Erythroblast (primary cell): ENCODE results near the gene PDGFC.

Experiments used
- DNase-seq, 2 experiments: peaks; one replicate each; lab custom pipeline; 2025; lab: John Stamatoyannopoulos, UW
- GATA1 ChIP-seq: IDR thresholded peaks from 2 replicates; pipeline ENCODE4 v1.6.1; 2011; ENCODE audit warnings: low read depth, mild to moderate bottlenecking, control low read depth, low read length, moderate library complexity
- POLR2A ChIP-seq: IDR thresholded peaks from 2 replicates; pipeline ENCODE4 v1.6.1; 2011; ENCODE audit warnings: mild to moderate bottlenecking, low read length

Gene PDGFC

GRCh38 chr4:156971676-156972378 is at the start of gene PDGFC:
PDGFC (minus strand) TSS chr4:156971799; CDS start chr4:156970903, 896 bp downstream.
- DNase-seq: peak; percentile 83 to 87

GRCh38 chr4:157020882-157021281 is 49.3 kb upstream of the PDGFC start:
- DNase-seq: no peak
- no peak for TF ChIP-seq GATA1
- TF ChIP-seq POLR2A: no peak

More at GRCh38 chr4:156971676-156972378, at the start of gene PDGFC:
- peak; percentile 44 for TF ChIP-seq POLR2A
- TF ChIP-seq GATA1: no peak

GRCh38 chr4:157018920-157019490 is 47.4 kb upstream of the PDGFC start:
- DNase-seq: no peak
- TF ChIP-seq POLR2A (no peak), GATA1 (no peak)

GRCh38 chr4:157014621-157015591 is 43.3 kb upstream of the PDGFC start:
- no peak for TF ChIP-seq POLR2A
- no peak for TF ChIP-seq GATA1
- no peak for DNase-seq

GRCh38 chr4:157013656-157014055 is 42.1 kb upstream of the PDGFC start:
- TF ChIP-seq POLR2A (no peak), GATA1 (no peak)
- no peak for DNase-seq

- TF ChIP-seq GATA1 (no peak), POLR2A (no peak)
- DNase-seq: no peak
Observed at GRCh38 chr4:157012781-157013180, 41.2 kb upstream of the PDGFC start.

GRCh38 chr4:157012296-157012695 is 40.7 kb upstream of the PDGFC start:
- TF ChIP-seq GATA1 (no peak), POLR2A (no peak)
- DNase-seq: no peak

GRCh38 chr4:157010630-157011029 is 39.0 kb upstream of the PDGFC start:
- TF ChIP-seq GATA1 (no peak), POLR2A (no peak)
- no peak for DNase-seq

GRCh38 chr4:157005831-157006230 is 34.2 kb upstream of the PDGFC start:
- no peak for DNase-seq
- no peak for TF ChIP-seq POLR2A
- TF ChIP-seq GATA1: no peak

- TF ChIP-seq GATA1 (no peak), POLR2A (no peak)
Observed at GRCh38 chr4:157005193-157005592, 33.6 kb upstream of the PDGFC start.

GRCh38 chr4:157004279-157005161 is 32.9 kb upstream of the PDGFC start:
- no peak for DNase-seq
- no peak for TF ChIP-seq POLR2A
- no peak for TF ChIP-seq GATA1

More at GRCh38 chr4:157005193-157005592, 33.6 kb upstream of the PDGFC start:
- DNase-seq: no peak

- no peak for TF ChIP-seq GATA1
- no peak for TF ChIP-seq POLR2A
- DNase-seq: peak; percentile 61 to 78
Observed at GRCh38 chr4:156999175-156999517, 27.5 kb upstream of the PDGFC start.

- TF ChIP-seq GATA1: no peak
- TF ChIP-seq POLR2A: no peak
- no peak for DNase-seq
Observed at GRCh38 chr4:156998500-156999174, 27.0 kb upstream of the PDGFC start.
